ENCODE results near the gene PRTFDC1.

DNA sequence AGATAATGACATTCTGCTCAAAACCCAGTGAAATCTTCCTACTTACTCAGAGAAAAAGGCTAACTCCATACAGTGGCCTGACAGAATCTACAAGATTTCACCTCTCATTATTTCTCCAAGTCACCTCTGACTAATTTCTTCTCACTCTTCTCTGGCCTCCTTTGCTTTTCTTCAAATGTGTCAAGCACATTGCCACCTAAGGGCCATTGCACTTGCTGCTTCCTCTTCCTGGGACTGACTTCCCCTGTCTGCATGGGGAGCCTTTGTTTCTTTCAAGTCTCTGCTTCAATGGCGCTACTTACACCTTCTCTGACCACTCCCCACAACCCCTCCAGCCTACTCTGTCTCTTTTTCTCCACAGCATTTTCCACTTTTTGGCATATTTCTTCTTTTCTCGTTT lies 36.0 kb downstream of the PRTFDC1 start:
- TF ChIP-seq, protein P1, sequence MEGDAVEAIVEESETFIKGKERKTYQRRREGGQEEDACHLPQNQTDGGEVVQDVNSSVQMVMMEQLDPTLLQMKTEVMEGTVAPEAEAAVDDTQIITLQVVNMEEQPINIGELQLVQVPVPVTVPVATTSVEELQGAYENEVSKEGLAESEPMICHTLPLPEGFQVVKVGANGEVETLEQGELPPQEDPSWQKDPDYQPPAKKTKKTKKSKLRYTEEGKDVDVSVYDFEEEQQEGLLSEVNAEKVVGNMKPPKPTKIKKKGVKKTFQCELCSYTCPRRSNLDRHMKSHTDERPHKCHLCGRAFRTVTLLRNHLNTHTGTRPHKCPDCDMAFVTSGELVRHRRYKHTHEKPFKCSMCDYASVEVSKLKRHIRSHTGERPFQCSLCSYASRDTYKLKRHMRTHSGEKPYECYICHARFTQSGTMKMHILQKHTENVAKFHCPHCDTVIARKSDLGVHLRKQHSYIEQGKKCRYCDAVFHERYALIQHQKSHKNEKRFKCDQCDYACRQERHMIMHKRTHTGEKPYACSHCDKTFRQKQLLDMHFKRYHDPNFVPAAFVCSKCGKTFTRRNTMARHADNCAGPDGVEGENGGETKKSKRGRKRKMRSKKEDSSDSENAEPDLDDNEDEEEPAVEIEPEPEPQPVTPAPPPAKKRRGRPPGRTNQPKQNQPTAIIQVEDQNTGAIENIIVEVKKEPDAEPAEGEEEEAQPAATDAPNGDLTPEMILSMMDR (IDR thresholded peaks at IDR 0.05) = no peak
- TF ChIP-seq POLR2A (IDR thresholded peaks at IDR 0.05) = no peak

Data from heart left ventricle (tissue), 13 donors.